Dendritic cell treated with granulocyte-macrophage colony-stimulating factor and Interleukin-4, amounts not matched to agents 40 ng/mL and 50 ng/mL, for 4 days (primary cell): ENCODE measurements around the gene STIP1.
A peak's percentile ranks its signal among the peaks of the same experiment; 100 is the strongest.

ENCODE experiments used
- H3K27ac Mint-ChIP-seq: one replicate; pipeline ENCODE4 v1.8.0; 2022; ENCODE audit warnings: mild to moderate bottlenecking, mixed read lengths
- H3K27me3 Mint-ChIP-seq: one replicate; pipeline ENCODE4 v1.8.0; 2022; ENCODE audit warnings: mild to moderate bottlenecking, mixed read lengths
- H3K36me3 Mint-ChIP-seq: one replicate; pipeline ENCODE4 v1.8.0; 2022; ENCODE audit warnings: low read depth, mixed read lengths
- H3K4me1 Mint-ChIP-seq: one replicate; pipeline ENCODE4 v1.8.0; 2022; ENCODE audit warnings: low read depth, mixed read lengths
- H3K4me3 Mint-ChIP-seq: one replicate; pipeline ENCODE4 v1.8.0; 2022; ENCODE audit warnings: mild to moderate bottlenecking, moderate library complexity, mixed read lengths
- H3K9me3 Mint-ChIP-seq: one replicate; pipeline ENCODE4 v1.8.0; 2022; ENCODE audit warnings: mixed read lengths
- intact Hi-C: fragments of 100-400 bp; cut with micrococcal nuclease; formaldehyde crosslinking; loops from one replicate; pipeline ENCODE4 v1.15.0; 2022

Gene STIP1

GRCh38 chr11:64216879-64217278, 30.9 kb downstream of the STIP1 start:
- H3K4me3 Mint-ChIP-seq: no peak overlapping the region
- H3K4me1 Mint-ChIP-seq: peaks cover 30% of the 10 kb centered on the region
- peaks cover 100% of the 10 kb centered on the region for H3K36me3 Mint-ChIP-seq
- no peak overlapping the region for H3K27ac Mint-ChIP-seq
- H3K9me3 Mint-ChIP-seq: no peaks in the 10 kb centered on the region
- intact Hi-C loops: no loop called here
- H3K27me3 Mint-ChIP-seq: no peaks in the 10 kb centered on the region

GRCh38 chr11:64218628-64219353, 32.8 kb downstream of the STIP1 start:
- no peaks in the 10 kb centered on the region for H3K27me3 Mint-ChIP-seq

GRCh38 chr11:64219354-64219684, 33.3 kb downstream of the STIP1 start:
- intact Hi-C loops: no loop called here
- H3K27me3 Mint-ChIP-seq: no peaks in the 10 kb centered on the region
- no peak overlapping the region for H3K27ac Mint-ChIP-seq
- no peak overlapping the region for H3K4me3 Mint-ChIP-seq
- H3K9me3 Mint-ChIP-seq: no peaks in the 10 kb centered on the region
- peaks cover 100% of the 10 kb centered on the region for H3K36me3 Mint-ChIP-seq
- peaks cover 30% of the 10 kb centered on the region for H3K4me1 Mint-ChIP-seq

More at GRCh38 chr11:64218628-64219353, 32.8 kb downstream of the STIP1 start:
- H3K9me3 Mint-ChIP-seq: no peaks in the 10 kb centered on the region
- H3K27ac Mint-ChIP-seq: no peak overlapping the region
- H3K36me3 Mint-ChIP-seq: peaks cover 100% of the 10 kb centered on the region
- intact Hi-C loops: no loop called here
- H3K4me3 Mint-ChIP-seq: no peak overlapping the region
- H3K4me1 Mint-ChIP-seq: peaks cover 25% of the 10 kb centered on the region

DNA sequence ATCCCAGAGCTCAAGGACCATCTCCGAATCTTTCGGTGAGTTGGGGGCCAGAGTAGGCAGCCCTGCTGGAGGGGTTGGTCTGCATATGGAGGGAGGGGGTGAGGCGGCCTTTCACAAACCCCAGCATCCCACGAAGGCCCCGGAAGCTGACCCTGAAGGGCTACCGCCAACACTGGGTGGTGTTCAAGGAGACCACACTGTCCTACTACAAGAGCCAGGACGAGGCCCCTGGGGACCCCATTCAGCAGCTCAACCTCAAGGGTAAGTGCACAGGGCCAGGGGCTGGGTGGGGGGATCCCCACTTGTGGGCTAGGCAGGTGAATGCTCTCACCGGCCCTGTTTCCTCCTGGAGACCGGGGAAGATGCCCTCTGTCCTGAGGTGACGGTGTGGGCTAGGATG, 33.8 kb downstream of the STIP1 start:
- H3K4me1 Mint-ChIP-seq: peaks cover 34% of the 10 kb centered on the region
- peaks cover 100% of the 10 kb centered on the region for H3K36me3 Mint-ChIP-seq
- H3K27ac Mint-ChIP-seq: no peak overlapping the region
- H3K4me3 Mint-ChIP-seq: no peak overlapping the region
- no peaks in the 10 kb centered on the region for H3K27me3 Mint-ChIP-seq
- intact Hi-C loops: no loop called here
- H3K9me3 Mint-ChIP-seq: no peaks in the 10 kb centered on the region

- no peaks in the 10 kb centered on the region for H3K27me3 Mint-ChIP-seq
- peaks cover 34% of the 10 kb centered on the region for H3K4me1 Mint-ChIP-seq
- H3K27ac Mint-ChIP-seq: no peak overlapping the region
- H3K9me3 Mint-ChIP-seq: no peaks in the 10 kb centered on the region
- intact Hi-C loops: no loop called here
- H3K4me3 Mint-ChIP-seq: no peak overlapping the region
- peaks cover 98% of the 10 kb centered on the region for H3K36me3 Mint-ChIP-seq
These were observed 34.3 kb downstream of the STIP1 start for GRCh38 chr11:64220271-64220670.

DNA sequence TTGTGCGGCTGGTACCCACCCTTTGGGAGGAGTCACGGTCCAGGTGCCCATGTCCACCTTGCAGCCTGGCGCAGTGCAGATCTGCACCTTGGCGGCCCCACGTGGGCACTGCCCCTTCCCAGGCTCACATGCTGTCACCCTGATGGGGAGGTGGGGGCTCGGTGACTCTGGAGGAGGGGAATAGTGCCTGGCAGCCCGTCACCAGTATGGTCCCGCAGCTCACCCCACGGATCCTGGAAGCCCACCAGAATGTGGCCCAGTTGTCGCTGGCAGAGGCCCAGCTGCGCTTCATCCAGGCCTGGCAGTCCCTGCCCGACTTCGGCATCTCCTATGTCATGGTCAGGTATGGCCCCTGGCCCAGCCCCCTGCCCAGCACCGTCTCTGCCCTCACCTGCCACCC, 34.8 kb downstream of the STIP1 start:
- intact Hi-C loops: no loop called here
- H3K27ac Mint-ChIP-seq: no peak overlapping the region
- H3K9me3 Mint-ChIP-seq: no peaks in the 10 kb centered on the region
- no peaks in the 10 kb centered on the region for H3K27me3 Mint-ChIP-seq
- H3K4me1 Mint-ChIP-seq: peaks cover 37% of the 10 kb centered on the region
- no peak overlapping the region for H3K4me3 Mint-ChIP-seq
- peaks cover 93% of the 10 kb centered on the region for H3K36me3 Mint-ChIP-seq

GRCh38 chr11:64222651-64223000, 36.7 kb downstream of the STIP1 start:
- intact Hi-C loops: no loop called here
- H3K27me3 Mint-ChIP-seq: no peaks in the 10 kb centered on the region
- no peak overlapping the region for H3K27ac Mint-ChIP-seq
- H3K4me3 Mint-ChIP-seq: no peak overlapping the region
- H3K4me1 Mint-ChIP-seq: peaks cover 48% of the 10 kb centered on the region
- H3K9me3 Mint-ChIP-seq: no peaks in the 10 kb centered on the region
- H3K36me3 Mint-ChIP-seq: peaks cover 74% of the 10 kb centered on the region

- H3K4me3 Mint-ChIP-seq: no peak overlapping the region
- intact Hi-C loops: no loop called here
- no peaks in the 10 kb centered on the region for H3K9me3 Mint-ChIP-seq
- H3K27ac Mint-ChIP-seq: no peak overlapping the region
- peaks cover 53% of the 10 kb centered on the region for H3K4me1 Mint-ChIP-seq
- no peaks in the 10 kb centered on the region for H3K27me3 Mint-ChIP-seq
- peaks cover 69% of the 10 kb centered on the region for H3K36me3 Mint-ChIP-seq
These were observed 37.2 kb downstream of the STIP1 start for GRCh38 chr11:64223001-64223651.

DNA sequence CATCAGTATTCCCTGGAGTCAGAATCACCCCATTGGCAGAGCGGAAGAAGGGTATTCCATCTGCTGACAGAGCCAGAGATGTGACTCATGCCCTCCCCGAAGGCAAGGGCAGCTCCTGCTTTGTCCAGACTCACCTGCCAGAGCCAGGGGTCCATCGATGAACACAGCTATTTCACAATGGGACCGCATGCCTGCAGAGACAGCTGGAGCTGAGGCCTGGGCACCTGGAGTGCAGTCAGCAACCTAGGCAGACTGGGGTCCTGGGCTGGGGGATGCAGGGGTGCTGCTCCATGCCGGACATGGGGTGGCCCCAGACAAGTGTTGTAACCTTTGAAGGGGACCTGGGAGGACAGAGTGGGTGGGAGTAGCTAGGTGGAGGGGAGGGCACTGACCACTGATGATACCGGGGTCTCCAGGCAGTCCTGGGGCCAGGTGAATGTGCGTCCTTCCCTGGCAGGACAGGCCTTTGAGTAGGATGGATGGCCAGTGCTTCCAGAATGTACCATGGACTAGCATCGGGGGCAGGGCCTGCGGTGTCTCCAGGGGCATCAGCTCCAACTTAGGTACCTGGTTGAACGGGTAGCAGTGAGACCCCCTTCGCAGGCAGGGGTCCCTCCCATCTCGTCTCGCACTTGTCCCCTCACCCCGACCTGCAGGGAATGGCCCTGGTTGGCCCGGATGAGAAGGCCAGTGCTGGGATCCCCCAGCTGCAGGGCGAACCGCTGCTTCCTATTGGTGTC, 38.4 kb downstream of the STIP1 start:
- H3K27me3 Mint-ChIP-seq: no peaks in the 10 kb centered on the region
- no peak overlapping the region for H3K4me3 Mint-ChIP-seq
- no peaks in the 10 kb centered on the region for H3K9me3 Mint-ChIP-seq
- H3K4me1 Mint-ChIP-seq: peaks cover 56% of the 10 kb centered on the region
- peaks cover 63% of the 10 kb centered on the region for H3K36me3 Mint-ChIP-seq
- intact Hi-C loops: no loop called here
- peak overlapping the region; percentile 92 for H3K27ac Mint-ChIP-seq

GRCh38 chr11:64224891-64225607, 39.1 kb downstream of the STIP1 start:
- no peaks in the 10 kb centered on the region for H3K9me3 Mint-ChIP-seq
- H3K4me1 Mint-ChIP-seq: peaks cover 63% of the 10 kb centered on the region
- peaks cover 63% of the 10 kb centered on the region for H3K36me3 Mint-ChIP-seq
- H3K4me3 Mint-ChIP-seq: peak overlapping the region; percentile 85
- intact Hi-C loops: no loop called here
- H3K27me3 Mint-ChIP-seq: no peaks in the 10 kb centered on the region
- H3K27ac Mint-ChIP-seq: peak overlapping the region; percentile 92

- intact Hi-C loops: loop anchor here (1.0 kb wide), 1 partner anchor 14 kb away; no protein-coding TSS in a partner anchor
- Mint-ChIP-seq H3K4me1 (peaks cover 61% of the 10 kb centered on the region), H3K4me3 (peak within 1 kb of the TSS; percentile 85), H3K27ac (peak within 1 kb of the TSS; percentile 92), H3K36me3 (peaks cover 62% of the 10 kb centered on the region), H3K27me3 (no peaks in the 10 kb centered on the region), H3K9me3 (no peaks in the 10 kb centered on the region)
These were observed 39.9 kb downstream of the STIP1 start, which contains the start of the genes NUDT22 and TRPT1 for GRCh38 chr11:64225608-64226506. Gene NUDT22 (plus strand): TSS chr11:64226274. CDS start chr11:64226653, 379 bp downstream. Gene TRPT1 (minus strand): TSS chr11:64226186. CDS start chr11:64225860, 326 bp downstream.

- H3K4me1 Mint-ChIP-seq: peaks cover 68% of the 10 kb centered on the region
- H3K4me3 Mint-ChIP-seq: peak overlapping the region; percentile 85
- intact Hi-C loops: loop anchor here (1.0 kb wide), 1 partner anchor 14 kb away; no protein-coding TSS in a partner anchor
- H3K27me3 Mint-ChIP-seq: no peaks in the 10 kb centered on the region
- peak overlapping the region; percentile 92 for H3K27ac Mint-ChIP-seq
- H3K36me3 Mint-ChIP-seq: peaks cover 55% of the 10 kb centered on the region
- H3K9me3 Mint-ChIP-seq: no peaks in the 10 kb centered on the region
These were observed 40.6 kb downstream of the STIP1 start for GRCh38 chr11:64226507-64227051.
